NT2/D1 (cell line): ENCODE measurements around the gene S100A2.

Experiments used
- DNase-seq: peaks from one replicate; pipeline ENCODE4 v3.0.0-alpha.2; 2011; ENCODE audit warnings: low read depth, low spot score
- H3K27me3 ChIP-seq: 2 replicates; pipeline ENCODE4 v1.6.0; 2011; ENCODE audit warnings: mild to moderate bottlenecking; ENCODE audit not compliant: insufficient read length, insufficient read depth
- H3K36me3 ChIP-seq: 2 replicates; pipeline ENCODE4 v1.6.1; 2011; ENCODE audit warnings: mild to moderate bottlenecking, low read length, mixed read lengths; ENCODE audit not compliant: insufficient read depth, insufficient read length
- H3K4me1 ChIP-seq: 2 replicates; pipeline ENCODE4 v1.5.1; 2011; ENCODE audit not compliant: insufficient read depth, insufficient read length
- H3K4me3 ChIP-seq: 2 replicates; pipeline ENCODE4 v1.5.1; 2011; ENCODE audit warnings: low read depth; ENCODE audit not compliant: insufficient read length
- H3K9ac ChIP-seq: 2 replicates; pipeline ENCODE4 v1.6.0; 2011; ENCODE audit warnings: low read depth; ENCODE audit not compliant: insufficient read length
- H3K9me3 ChIP-seq: 2 replicates; pipeline ENCODE4 v1.5.1; 2011; ENCODE audit warnings: mild to moderate bottlenecking, low read length; ENCODE audit not compliant: insufficient read depth
- SUZ12 ChIP-seq: IDR thresholded peaks from 2 replicates; pipeline ENCODE4 v1.6.1; 2011; ENCODE audit not compliant: insufficient read length, insufficient read depth; ENCODE audit errors: extremely low read depth
- YY1 ChIP-seq: IDR thresholded peaks from 2 replicates; pipeline ENCODE4 v1.6.1; 2011; ENCODE audit not compliant: insufficient read length, insufficient read depth
- ZNF274 ChIP-seq: IDR thresholded peaks from 2 replicates; pipeline ENCODE4 v1.6.1; 2011; ENCODE audit warnings: mild to moderate bottlenecking, low read depth, low read length

Gene S100A2

DNA sequence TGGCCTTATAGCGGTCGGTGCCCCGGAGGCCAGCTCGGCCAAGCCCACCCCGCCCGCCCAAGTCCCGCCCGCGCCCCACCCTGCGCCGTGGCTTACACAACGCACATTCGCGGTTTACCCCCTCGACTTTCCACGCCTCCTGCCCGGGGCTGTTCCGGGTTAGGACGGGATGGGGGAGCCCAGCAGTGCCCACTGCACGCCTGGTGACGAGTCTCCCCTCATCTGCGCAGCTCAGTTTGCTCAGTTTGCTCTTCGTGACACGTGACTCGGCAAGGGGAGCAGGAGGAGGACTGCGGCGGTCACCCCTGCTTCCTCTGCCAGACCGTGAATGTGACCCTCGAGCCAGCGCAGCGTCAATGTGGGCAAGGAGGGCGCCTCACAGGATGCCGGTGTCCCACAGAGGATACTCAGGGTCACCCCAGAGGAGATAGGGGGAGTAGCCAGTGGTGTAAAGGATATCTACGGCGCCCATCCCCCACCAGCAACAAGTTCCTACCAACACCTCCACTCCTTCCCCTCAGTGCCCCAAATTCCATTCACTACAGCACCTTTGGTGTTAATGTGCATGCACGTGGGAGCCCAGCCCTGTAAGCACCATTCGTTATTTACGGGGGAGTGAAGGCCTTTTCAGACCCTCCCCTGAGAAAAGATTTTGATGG is 29.5 kb downstream of the S100A2 start:
- no peaks in the 10 kb centered on the region for H3K9me3 ChIP-seq
- no peaks in the 10 kb centered on the region for H3K27me3 ChIP-seq
- H3K4me3 ChIP-seq = no peak overlapping the region
- H3K4me1 ChIP-seq = peaks cover 13% of the 10 kb centered on the region
- DNase-seq = no peak
- no peak for TF ChIP-seq YY1
- no peaks in the 10 kb centered on the region for H3K36me3 ChIP-seq
- peak overlapping the region; percentile 23 for H3K9ac ChIP-seq

- no peaks in the 10 kb centered on the region for H3K9me3 ChIP-seq
- no peaks in the 10 kb centered on the region for H3K36me3 ChIP-seq
- H3K27me3 ChIP-seq = no peaks in the 10 kb centered on the region
- H3K4me3 ChIP-seq = no peak within 1 kb of the TSS
- no peak for DNase-seq
- H3K9ac ChIP-seq = peak within 1 kb of the TSS; percentile 23
- TF ChIP-seq ZNF274 = no peak
- TF ChIP-seq YY1 = no peak
- no peak for TF ChIP-seq SUZ12
- peaks cover 13% of the 10 kb centered on the region for H3K4me1 ChIP-seq
Observed at GRCh38 chr1:153535242-153536011, 30.2 kb downstream of the S100A2 start, which contains the start of gene S100A6. Gene S100A6 (minus strand): TSS chr1:153535991. CDS start chr1:153535339, 652 bp downstream.

DNA sequence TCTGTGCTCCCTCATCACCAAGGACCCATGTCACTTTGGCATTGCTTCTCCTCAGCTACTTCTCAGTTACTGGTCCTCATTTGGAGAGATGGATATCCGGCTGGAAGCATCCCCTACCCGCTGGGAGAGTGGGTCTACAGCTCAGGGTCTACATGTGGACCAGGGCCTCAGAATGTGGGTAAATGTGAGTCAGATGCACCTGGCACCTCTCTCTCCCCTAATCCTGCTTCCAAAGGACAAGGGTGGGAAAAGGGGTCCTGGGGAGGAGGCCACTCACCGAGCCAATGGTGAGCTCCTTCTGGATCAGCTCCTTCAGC is 30.8 kb downstream of the S100A2 start:
- Histone ChIP-seq H3K4me3 (no peak overlapping the region), H3K27me3 (no peaks in the 10 kb centered on the region), H3K4me1 (peaks cover 13% of the 10 kb centered on the region), H3K36me3 (no peaks in the 10 kb centered on the region), H3K9ac (no peak overlapping the region), H3K9me3 (no peaks in the 10 kb centered on the region)
- TF ChIP-seq ZNF274 = no peak
- no peak for TF ChIP-seq SUZ12
- TF ChIP-seq YY1 = no peak
- DNase-seq = no peak

- TF ChIP-seq ZNF274 = no peak
- no peak for DNase-seq
- Histone ChIP-seq H3K27me3 (no peaks in the 10 kb centered on the region), H3K4me3 (no peak overlapping the region), H3K9ac (no peak overlapping the region), H3K36me3 (no peaks in the 10 kb centered on the region), H3K9me3 (no peaks in the 10 kb centered on the region), H3K4me1 (peaks cover 13% of the 10 kb centered on the region)
Observed at GRCh38 chr1:153534226-153534924, 31.3 kb downstream of the S100A2 start.

DNA sequence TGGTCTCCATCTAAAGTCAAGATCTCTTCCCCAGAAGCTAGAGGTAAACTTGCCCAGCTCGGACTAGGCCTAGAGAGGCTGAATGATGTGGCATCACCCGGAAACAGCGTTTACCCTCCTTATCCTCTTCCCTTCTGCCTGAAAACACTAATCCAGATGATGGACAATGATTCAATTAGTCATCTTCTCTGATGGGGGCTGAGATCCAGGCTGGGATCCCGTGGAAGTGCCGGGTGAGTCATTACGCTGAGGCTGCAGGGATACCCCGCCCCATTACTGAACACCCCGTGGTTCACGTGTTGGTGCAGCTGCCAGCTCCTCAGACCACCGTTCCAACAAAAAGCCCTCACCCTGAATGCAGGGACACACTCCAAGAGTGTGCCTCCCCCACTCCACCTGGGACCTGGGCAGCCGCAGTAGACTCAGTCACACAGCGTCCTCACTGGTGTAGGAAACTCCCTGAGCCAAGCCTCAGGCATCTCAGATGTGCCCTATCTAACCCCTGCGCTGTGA is 31.9 kb downstream of the S100A2 start:
- Histone ChIP-seq H3K4me1 (peaks cover 13% of the 10 kb centered on the region), H3K9ac (peak overlapping the region; percentile 46), H3K27me3 (no peaks in the 10 kb centered on the region), H3K9me3 (no peaks in the 10 kb centered on the region), H3K4me3 (no peak overlapping the region), H3K36me3 (no peaks in the 10 kb centered on the region)
- TF ChIP-seq ZNF274 (no peak), YY1 (no peak), SUZ12 (no peak)
- DNase-seq = no peak

DNA sequence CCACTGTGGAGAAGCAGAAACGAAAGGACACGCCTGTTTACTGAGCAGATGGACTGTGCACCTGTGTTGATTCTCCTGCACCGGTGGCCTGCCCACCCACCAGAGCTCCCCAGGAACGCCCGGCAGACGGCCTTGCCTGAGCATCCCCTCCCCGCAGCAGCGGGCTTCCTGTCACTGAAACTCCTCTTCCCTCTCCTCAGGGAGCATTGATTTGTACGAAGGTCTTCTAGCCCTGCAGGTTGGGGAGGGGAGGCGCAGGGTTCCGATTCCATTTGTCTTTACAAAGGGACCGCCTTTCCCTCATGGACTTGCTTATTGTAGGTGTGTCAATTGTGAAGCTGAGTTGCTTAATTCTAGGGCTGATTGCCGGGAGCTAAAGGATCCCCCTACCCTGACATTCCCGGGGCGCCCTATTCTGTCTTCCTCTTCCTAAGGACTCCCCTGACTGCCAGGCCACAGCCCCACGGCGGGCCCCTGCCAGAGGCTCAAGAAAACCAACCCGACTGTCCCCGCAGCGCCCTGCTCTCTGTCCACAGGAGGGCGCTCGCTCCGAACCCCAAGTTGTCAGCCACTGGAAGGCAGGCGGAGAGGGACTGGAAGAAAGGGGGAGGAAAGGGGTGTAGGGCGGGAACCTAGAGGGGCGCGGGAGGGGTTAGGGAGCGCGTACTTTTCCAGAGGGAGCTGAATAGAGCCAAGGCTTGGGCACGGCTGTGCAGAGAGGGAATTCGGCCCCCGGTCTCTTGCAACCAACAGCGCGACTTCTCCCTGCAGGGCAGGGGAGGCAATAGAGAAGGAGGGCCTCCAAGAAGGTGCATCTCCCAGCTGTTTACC is 32.7 kb downstream of the S100A2 start:
- TF ChIP-seq SUZ12 = no peak
- no peak for TF ChIP-seq YY1
- no peak for TF ChIP-seq ZNF274
- peak overlapping the region; percentile 46 for H3K9ac ChIP-seq
- H3K36me3 ChIP-seq = no peaks in the 10 kb centered on the region
- H3K4me1 ChIP-seq = peaks cover 13% of the 10 kb centered on the region
- peak overlapping the region; percentile 5 for H3K4me3 ChIP-seq
- no peaks in the 10 kb centered on the region for H3K9me3 ChIP-seq
- peak; percentile 92 for DNase-seq
- H3K27me3 ChIP-seq = no peaks in the 10 kb centered on the region

GRCh38 chr1:153532181-153532580 is 33.5 kb downstream of the S100A2 start:
- no peak for TF ChIP-seq YY1
- no peak for TF ChIP-seq ZNF274
- TF ChIP-seq SUZ12 = no peak
- H3K4me3 ChIP-seq = no peak overlapping the region
- no peak for DNase-seq

More at GRCh38 chr1:153532181-153532580, 33.5 kb downstream of the S100A2 start:
- Histone ChIP-seq H3K27me3 (no peaks in the 10 kb centered on the region), H3K4me1 (peaks cover 14% of the 10 kb centered on the region), H3K9ac (no peak overlapping the region), H3K9me3 (no peaks in the 10 kb centered on the region), H3K36me3 (no peaks in the 10 kb centered on the region)
